GM19240 (cell line): Measurements from ENCODE around the gene POU3F1.

Experiments used
- DNase-seq: peaks from one replicate; pipeline ENCODE4 v3.0.0; 2011; ENCODE audit warnings: low spot score; ENCODE audit not compliant: insufficient read length

POU3F1 gene

DNA sequence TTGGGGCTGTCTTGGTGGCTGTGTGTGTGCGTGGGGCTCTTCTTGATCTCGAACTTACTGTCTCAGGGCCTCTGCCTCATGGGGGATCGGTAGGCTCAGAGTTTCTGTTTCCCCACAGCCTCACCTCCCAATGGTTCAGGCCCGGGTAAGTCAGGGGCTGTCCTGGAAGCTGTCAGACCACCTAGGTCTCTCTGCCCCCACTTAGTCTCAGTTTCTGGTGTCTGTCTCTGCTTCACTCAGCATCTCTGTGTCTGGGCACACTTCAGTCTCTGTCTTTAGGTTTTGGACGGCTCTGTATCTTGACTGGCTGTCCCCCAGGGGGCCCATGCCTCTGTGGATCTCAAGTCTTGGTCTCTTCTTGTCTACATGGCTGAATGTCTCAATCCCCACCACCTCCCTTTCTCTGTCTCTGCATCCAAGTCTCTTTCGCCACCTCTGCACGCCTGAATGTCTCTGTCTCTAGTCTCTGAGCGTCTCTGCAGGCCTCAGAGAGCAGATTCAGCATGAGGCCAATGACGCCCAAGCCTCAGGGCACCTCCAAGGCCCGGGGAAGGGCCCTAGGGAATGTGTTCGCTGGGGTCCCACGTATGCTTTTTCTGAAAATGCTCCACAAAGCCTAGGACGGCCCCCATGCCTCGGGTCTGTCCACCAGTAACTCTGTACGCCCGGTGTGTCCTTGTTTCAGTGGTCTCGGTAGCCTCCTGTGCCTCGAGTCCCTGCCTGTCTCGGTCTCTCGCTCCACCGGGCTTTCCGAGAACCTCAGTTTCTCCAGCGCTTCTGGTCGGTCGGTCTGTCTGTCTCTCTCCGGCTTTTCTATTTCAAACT is 42.1 kb downstream of the POU3F1 start:
- DNase-seq = no peak

DNA sequence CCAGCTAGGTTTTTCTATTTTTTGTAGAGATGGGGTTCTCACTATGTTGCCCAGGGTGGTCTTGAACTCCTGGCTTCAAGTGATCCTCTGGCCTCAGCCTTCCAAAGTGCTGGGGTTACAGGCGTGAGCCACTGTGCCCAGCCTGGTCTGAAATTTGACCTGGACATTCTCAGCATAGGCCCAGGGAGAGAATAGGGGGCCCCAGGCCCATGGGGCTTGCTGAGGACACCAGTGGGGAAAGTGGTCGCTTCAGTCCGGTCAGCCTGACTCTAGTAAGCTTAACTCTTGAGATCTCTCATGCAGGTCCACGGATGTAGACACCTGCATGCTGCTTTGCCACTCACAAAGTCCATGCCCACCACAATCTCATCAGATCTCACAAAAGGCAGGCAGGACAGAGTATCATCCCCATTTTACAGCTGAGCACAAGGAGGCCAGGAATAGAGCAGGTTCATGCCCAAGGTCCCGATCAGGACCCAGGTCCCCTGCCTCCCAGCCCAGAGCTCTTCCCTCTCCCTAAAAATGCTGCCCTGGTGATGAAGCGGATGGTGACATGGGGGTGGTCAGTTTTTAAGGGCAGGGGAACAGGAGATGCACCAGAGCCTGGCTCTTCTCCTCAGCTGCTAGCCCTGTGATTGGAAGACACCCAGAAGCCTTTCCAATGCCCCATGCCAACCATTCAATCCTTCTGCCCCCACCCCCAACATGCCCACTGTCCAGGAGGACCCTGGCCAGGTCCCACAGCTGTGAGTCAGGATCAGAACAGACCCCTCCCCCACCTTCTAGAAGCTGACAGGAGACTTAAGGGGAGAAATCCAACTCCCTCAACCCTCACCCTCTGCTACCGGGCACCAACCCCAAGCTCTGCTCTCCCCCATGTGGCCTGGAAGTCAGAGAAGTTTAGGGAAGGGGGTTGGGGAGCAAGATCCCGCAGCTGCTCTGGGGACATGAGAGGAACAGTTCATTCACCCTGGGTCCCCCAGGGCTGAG is 43.0 kb downstream of the POU3F1 start:
- no peak for DNase-seq

DNA sequence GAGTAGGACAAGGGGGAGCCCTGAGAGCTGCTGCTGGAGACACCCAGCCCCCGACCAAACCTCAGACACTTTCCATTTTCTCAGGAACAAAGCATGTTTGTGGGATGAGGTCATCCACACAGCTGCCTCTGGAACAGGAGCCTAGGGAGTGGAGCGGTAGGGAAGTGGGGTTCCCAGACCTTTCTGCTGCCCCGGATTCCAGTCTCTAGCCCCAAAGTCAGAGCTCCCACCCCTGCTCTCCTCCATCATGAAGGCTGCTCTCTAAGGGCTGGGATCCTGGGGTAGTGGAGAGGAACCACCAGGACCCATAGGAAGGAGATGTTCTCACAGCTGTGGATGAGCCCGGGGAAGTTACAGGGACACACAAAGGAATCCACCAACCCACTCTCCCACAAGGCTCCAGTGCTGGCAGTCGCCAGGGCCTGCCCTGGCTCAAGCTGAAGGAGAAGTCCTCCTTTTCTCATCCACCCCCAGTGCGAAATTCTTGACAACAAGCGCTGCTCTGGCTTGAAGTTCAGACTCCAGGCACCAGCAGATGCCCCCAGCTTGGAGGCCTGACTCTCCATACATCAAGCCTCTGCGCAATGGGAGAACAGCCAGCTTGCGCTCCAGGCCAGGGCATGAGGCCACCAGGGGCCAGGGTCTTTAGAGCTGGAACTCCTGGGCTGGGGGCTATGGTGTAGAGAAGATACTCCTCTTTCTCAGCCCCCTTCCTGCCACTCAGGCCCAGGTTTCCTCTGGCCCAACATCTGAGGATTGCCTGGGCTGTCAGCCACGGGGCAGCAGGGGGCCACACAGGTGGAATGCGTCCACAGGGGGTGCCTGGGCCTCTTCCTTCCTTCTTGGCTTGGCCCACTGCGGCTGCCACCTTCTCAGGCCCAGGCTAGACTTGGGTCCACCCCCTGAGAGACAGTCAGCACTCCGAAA is 45.8 kb downstream of the POU3F1 start:
- DNase-seq = no peak

DNA sequence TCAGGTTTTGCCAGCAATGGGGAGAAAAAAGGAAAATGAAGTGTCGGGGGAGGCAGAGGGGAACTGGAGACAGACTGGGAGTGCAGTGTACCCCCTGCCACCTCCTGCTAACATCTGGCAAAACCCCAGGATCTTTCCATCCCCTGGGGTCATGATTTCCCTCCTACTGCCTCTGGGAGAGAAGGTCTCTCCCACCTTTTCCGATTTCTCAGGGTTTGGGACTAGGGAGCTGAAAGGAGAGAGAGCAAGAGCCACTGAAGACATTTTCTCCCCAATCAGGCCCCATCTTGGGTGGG is 46.4 kb downstream of the POU3F1 start:
- no peak for DNase-seq

DNA sequence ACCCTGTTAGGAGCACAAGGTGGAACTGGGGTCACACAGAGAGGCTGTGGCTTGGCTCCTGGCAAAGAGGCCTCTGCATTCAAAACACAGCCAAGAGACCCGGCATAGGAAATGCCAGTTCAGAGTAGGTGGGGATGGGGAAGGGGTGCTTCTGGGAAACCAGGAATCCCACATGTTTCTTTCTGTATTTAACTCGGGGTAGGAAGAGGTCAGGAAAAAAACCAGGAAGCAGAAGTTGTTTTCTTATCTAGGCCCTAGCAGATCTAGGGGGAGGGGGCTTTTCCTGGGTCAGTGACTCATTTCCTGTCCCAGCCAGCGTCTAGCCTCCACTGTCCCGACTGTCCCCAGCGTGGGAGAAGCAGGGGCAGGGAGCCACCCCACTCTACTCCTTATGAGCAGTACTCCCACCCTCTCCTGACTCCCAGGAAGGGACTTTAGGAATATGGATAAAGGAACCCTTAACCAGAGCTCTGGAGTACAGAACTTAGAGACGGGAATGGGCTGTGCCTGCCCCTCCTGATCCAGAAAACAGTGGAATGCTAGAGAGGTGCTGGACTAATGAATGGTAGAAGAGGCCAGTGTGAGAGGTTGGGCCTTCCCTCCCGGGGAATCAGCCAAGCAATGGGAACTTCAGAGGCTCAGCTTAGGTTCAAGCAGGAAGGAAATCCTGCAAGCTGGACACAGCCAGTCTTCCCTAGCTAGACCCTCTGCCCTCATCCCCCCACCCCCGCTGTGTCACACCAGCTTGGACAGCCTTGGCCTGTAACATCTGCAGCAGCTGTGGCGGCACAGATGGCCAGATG is 47.0 kb downstream of the POU3F1 start:
- no peak for DNase-seq

DNA sequence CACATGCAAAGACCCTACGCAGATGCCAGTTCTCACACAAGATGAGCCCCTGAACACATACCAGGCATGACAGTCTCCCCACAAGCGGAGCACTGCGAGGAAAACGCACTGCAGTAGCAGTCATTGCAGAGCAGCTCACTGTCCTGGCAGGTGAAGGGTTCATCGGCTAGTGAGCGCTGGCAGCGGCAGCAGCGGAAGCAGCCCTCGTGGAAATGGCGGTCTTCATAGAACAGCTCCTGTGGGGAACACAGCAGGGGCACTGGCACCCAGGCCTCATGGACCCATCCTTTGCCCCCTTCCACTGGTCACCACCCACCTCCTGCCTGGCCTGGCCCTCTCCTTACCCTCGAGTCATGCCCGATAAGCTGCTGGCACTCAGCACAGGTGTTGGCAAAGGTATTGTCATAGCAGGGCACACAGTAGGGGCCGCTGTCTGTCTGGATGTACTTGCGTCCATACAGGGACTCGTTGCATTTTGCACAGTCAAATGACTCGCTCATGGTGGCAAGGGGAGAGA is 47.6 kb downstream of the POU3F1 start:
- no peak for DNase-seq

DNA sequence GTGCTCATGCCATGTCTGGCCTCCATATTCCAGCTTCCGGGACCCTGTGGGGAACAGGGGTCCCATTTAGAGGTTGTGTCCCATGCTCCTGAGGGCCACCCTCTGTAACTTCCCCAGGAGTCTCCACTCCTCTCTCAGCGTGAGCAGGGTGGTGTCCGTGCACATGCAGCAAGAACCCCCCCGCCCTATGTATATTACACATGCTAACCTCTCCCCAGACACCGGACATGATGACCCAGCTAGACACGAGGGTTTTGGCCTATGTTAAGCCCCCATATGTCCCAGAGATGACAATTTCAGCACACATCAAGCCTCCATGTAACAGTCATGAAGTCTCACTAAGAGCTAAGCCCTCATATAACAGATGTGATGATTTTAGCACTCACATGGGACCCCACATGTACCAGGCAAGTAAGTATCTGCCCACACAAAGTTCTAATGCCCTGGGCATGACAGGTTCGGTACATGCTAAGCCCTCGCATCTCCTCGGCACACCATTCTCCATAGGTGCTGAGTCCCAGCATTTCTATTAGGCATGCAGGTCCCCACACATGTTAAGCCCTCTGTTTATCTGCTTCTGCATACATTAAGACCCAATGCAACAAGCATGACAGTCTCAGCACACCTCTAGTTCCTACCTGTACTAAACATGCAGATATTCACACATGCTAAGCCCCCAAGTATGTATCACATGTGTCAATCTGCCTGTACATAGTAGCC is 48.3 kb downstream of the POU3F1 start:
- DNase-seq = no peak

DNA sequence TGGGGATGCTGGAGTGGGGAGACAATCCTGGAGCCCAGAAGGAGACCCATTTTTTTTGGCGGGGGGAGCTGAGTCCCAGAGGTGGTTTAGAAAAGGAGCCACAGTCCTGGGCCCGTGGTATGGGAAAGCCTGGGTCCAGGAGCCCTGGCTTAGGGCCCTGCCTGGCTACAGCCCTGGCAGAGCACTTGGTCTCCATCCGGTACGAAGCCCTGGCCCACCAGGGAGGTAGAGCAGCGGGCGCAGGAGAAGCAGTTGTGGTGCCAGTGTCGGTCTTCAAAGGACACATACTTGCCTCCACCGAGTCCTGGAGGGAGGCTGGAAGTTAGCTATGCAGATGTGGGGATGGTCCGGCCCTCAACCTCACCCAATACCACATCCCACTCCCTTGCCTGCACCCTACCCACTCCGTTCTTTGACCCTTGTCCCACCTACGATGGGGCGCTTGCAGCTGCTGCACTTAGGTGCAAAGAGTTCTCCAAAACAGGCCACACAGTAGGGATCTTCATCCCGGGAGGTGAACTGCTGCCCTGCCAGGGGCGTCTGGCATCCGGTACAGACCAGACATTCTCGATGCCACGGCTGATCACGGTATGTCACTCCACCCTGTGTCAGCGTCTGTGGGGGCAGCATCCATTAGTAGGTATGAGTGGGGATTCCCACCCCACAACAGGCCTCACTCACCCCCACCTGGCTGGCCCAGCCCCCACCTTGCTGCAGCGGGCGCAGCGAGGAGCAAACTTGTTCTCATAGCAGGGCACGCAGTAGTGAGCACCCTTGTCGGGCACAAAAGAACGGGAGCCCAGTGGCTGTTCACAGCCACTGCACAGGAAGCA is 49.1 kb downstream of the POU3F1 start:
- no peak for DNase-seq

DNA sequence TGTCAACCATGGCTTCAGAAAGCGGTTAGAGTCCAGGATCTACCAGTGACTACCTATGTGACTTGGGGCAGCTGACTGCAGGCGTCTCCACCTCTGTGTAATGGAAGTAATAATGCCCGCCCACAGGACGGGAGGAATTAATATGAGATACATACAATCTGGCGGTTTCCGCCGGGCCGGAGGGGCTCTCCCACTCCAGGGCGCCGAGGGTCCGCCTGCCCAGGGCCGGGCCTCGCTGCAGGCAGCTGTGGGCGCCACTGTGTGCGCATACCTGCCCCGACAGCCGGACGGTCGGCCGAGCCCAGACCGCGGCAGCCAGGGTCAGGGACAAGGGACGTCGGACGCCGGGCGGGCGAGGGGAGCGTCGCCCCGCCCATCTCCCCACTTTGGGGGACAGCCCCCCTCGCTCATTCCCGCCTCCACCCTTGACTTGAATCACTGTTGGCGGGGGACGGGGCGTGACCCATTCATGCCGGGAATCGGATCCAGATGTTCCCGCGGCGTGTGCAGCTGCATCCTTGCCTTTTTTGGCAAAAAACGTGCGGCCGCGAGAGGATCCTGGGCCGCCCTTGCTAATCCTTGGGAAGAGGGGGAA is 50.7 kb downstream of the POU3F1 start:
- no peak for DNase-seq

DNA sequence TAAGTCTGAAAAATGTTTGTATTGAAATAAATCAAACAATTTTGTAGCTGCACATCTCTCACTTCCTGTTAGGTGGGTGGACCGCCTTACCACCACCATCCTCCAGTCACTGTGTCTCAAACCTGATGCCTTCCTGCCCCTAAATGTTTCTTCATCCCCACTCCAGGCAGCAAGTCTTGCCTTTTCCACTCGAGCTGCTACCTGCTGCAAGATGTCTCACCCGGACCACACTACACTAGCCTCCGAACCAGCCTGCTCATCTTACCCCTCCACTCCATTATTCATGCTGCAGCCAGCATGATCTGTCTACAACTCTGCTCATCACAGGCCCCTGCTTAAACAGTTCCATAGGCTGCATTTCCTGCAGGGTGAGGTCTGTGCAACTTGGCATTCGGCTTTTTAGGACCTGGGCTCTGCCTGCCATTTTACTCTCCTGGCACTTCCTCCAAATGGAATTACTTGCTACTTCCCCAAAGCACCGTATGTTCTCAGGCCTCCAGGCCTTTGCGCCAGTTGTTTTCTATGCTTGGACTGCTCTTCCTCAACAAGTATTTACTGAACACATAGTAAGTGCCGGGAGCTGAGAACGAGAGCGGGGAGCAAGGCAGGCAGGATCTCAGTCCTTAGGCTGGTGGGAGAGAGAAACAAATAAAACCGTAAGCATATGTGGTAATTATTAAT is 51.6 kb downstream of the POU3F1 start:
- DNase-seq = no peak
